ENCODE data around the gene EFEMP1. TPM values are rescaled to one million over a fixed set of nuclear protein-coding genes. Genes with fewer than 3 reads are reported as not detected.

The EFEMP1 gene
- total and polyA plus RNA-seq, 11 donors: 11.3 to 201 (median 34.4) TPM

DNA sequence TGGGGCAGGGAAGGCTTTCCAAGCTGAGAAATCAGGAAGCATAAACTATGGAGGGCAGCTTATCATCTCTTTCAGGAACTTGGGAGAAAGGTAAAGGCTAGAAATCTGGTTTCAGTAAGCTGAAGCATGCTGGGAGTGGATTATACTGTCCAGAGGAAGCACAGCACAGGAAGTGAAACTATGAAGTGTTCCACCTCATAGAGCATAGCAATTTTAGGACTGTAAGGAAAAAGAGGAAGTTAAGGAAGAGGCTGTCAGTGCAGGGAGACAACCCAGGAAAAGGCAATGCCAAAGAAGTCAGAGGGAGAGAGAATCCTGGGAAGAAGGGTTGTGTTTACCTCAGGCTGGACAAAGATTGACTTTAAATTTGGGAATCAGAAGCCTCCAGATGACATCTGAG is 51.9 kb downstream of the EFEMP1 start:
- DNase-seq: no peak
- ATAC-seq: peak in 3 of 4 donors; percentile 22 to 68 (median 49)
- Histone ChIP-seq H3K27ac (peak overlapping the region in 1 of 12 donors; percentile 27), H3K36me3 (peaks cover 0 to 40% (median 0%) of the 10 kb centered on the region in 9 donors), H3K4me1 (peaks cover 0 to 16% (median 6%) of the 10 kb centered on the region in 12 donors), H3K27me3 (no peaks in the 10 kb centered on the region), H3K4me3 (no peak overlapping the region), H3K9me3 (no peaks in the 10 kb centered on the region)
- intact Hi-C loops (cut with DNase I): no loop called here
- TF ChIP-seq, protein P1, sequence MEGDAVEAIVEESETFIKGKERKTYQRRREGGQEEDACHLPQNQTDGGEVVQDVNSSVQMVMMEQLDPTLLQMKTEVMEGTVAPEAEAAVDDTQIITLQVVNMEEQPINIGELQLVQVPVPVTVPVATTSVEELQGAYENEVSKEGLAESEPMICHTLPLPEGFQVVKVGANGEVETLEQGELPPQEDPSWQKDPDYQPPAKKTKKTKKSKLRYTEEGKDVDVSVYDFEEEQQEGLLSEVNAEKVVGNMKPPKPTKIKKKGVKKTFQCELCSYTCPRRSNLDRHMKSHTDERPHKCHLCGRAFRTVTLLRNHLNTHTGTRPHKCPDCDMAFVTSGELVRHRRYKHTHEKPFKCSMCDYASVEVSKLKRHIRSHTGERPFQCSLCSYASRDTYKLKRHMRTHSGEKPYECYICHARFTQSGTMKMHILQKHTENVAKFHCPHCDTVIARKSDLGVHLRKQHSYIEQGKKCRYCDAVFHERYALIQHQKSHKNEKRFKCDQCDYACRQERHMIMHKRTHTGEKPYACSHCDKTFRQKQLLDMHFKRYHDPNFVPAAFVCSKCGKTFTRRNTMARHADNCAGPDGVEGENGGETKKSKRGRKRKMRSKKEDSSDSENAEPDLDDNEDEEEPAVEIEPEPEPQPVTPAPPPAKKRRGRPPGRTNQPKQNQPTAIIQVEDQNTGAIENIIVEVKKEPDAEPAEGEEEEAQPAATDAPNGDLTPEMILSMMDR (IDR thresholded peaks at IDR 0.05): no peak
- no peak for TF ChIP-seq POLR2A (IDR thresholded peaks at IDR 0.05)

DNA sequence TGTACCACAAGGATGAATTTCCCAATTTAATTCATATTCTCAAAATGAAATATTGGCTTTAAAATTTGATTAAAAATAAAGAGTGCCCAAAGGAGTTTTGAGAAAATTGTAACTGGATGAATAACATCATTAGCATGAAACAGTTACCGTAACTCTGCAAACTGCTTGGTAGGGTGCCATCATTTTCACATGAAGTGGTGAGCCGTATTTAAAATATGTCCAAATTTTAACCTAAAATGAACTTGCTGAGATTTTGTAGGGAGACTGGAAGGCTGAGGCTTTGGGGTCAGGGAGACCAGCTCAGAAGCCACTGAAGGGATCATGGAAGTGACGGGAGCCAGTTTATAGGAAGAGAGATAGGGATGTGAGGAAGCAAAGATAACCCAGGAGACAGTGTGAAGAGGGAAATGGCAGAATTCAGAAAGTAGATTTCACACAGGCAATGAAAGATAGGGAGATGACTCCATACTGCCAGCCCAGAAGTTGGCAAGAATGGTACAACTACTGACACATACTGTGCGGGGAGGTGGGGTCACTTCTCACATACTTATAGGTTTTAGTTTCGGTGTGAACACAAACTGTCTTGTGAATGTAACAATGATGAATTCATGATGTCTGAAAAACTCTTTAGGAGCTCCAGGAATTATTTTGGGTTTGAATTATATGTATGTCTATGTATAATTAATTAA is 53.8 kb downstream of the EFEMP1 start:
- 76 to 81% (median 79%) methylated on average over 5 of the region's 5 CpGs for WGBS, 4 donors
- H3K4me1 ChIP-seq: peaks cover 0 to 6% (median 0%) of the 10 kb centered on the region in 12 donors
- intact Hi-C loops (cut with DNase I): no loop called here
- no peak for TF ChIP-seq POLR2A (IDR thresholded peaks at IDR 0.05)
- TF ChIP-seq, protein P1 (IDR thresholded peaks at IDR 0.05): no peak
- peaks cover 0 to 38% (median 0%) of the 10 kb centered on the region in 9 donors for H3K36me3 ChIP-seq
- DNase-seq: no peak
- no peak overlapping the region for H3K4me3 ChIP-seq
- peak in 1 of 4 donors; percentile 33 for ATAC-seq
- H3K9me3 ChIP-seq: no peaks in the 10 kb centered on the region
- no peaks in the 10 kb centered on the region for H3K27me3 ChIP-seq
- peak overlapping the region in 1 of 12 donors; percentile 18 for H3K27ac ChIP-seq

DNA sequence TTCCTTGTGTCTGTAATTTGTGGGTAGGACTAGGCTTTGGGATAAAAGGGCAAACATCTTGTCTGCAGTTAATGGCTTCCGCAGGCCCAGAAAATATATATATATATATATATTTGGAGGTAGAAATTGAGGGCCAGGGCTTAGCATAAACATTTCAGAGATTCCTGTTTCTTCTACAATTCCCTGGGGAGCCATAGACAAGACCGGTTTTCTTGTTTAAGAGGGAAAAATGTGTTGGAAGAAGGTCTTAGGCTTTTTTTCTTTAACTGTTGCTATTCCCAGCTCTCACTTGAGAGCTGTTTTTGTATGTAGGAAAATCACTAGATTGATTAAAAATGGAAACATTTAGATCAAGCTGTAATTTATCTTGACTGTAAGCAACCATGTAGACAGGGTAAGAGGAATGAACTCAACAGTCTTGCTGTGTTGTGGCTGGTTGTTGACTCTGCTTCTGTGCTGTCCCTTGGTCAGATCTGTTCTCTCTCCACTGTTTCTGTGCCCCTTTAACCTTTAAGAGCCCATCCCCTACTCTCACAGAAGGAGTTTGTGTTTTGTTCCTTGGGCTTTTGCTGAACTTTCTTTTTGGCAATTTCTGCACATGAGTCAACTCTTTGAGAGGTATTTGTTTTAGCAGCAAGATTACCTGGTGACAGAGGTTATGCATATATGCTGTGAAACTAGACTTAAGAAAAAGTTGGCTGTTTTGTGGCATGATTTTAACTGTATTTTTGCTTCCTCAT is 58.3 kb downstream of the EFEMP1 start:
- Histone ChIP-seq H3K27me3 (no peaks in the 10 kb centered on the region), H3K36me3 (peaks cover 0 to 13% (median 0%) of the 10 kb centered on the region in 9 donors), H3K4me3 (no peak overlapping the region), H3K4me1 (peaks cover 0 to 25% (median 0%) of the 10 kb centered on the region in 12 donors), H3K27ac (peak overlapping the region in 1 of 12 donors; percentile 61), H3K9me3 (no peaks in the 10 kb centered on the region)
- WGBS, 4 donors: 60 to 69% (median 61%) methylated on average over 2 of the region's 2 CpGs
- ATAC-seq (no peak), DNase-seq (no peak)
- TF ChIP-seq, protein P1 (IDR thresholded peaks at IDR 0.05): no peak
- TF ChIP-seq POLR2A (IDR thresholded peaks at IDR 0.05): no peak
- intact Hi-C loops (cut with DNase I): no loop called here

DNA sequence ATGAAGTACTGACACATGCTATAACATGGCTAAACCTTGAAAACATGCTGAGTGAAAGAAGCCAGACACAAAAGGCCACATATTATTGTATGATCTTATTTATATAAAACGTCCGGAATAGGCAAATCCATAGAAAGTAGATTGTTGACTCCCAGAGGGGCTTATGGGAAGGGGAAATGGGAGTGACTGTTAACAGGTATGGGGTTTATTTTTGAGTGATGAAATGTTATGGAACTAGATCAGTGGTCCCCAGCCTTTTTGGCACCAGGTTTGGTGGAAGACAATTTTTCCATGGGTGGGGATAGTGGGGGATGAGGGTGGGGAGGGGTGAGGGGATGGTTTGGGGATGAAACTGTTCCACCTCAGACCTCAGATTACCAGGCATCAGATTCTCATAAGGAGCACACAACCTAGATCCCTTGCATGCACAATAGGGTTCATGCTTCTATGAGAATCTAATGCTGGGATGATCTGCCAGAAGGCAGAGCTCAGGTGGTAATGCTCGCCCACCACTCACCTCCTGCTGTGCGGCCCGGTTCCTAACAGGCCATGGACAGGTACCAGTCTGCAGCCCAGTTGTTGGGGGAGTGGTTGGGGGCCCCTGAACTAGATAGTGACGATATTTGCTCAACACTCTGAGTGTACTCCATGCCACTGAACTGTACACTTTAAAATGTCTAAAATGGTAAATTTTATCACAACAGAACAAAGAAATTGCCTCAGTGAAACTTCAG is 59.1 kb downstream of the EFEMP1 start:
- peaks cover 0 to 25% (median 0%) of the 10 kb centered on the region in 12 donors for H3K4me1 ChIP-seq
- intact Hi-C loops (cut with DNase I): no loop called here
- DNase-seq: no peak
- WGBS, 4 donors: 82 to 86% (median 84%) methylated on average over 6 of the region's 6 CpGs
- H3K4me3 ChIP-seq: no peak overlapping the region
- TF ChIP-seq, protein P1 (IDR thresholded peaks at IDR 0.05): no peak
- no peak for TF ChIP-seq POLR2A (IDR thresholded peaks at IDR 0.05)
- H3K27me3 ChIP-seq: no peaks in the 10 kb centered on the region
- H3K9me3 ChIP-seq: no peaks in the 10 kb centered on the region
- H3K27ac ChIP-seq: peak overlapping the region in 1 of 12 donors; percentile 76
- peaks cover 0 to 11% (median 0%) of the 10 kb centered on the region in 9 donors for H3K36me3 ChIP-seq
- no peak for ATAC-seq

Data from heart left ventricle (tissue), 16 donors.